ENCODE results near the gene PARD6A. TPM values are rescaled to one million over a fixed set of nuclear protein-coding genes. Genes with fewer than 3 reads are reported as not detected.

The PARD6A gene
- polyA plus RNA-seq, 3 donors: 2.7 to 6.9 (median 6.1) TPM

GRCh38 chr16:67675999-67676398 is 15.2 kb downstream of the PARD6A start:
- no peak for DNase-seq
- Histone ChIP-seq H3K27ac (ENCODE audit: low read depth in 1 of 2, low read length in 2 of 2) (no peak overlapping the region), H3K9ac (ENCODE audit: insufficient read depth, low read length, poor library complexity, severe bottlenecking) (no peak overlapping the region), H3K9me3 (replicated peaks in 1 of 2; ENCODE audit: control insufficient read depth in 1 of 2, insufficient read depth in 1 of 2, low read length in 2 of 2) (no peaks in the 10 kb centered on the region), H3K4me1 (ENCODE audit: control insufficient read depth in 1 of 2, insufficient read depth in 2 of 2, low read length in 2 of 2) (peaks cover 18 to 20% of the 10 kb centered on the region in 2 donors), H3K27me3 (ENCODE audit: control insufficient read depth in 2 of 2, insufficient read depth in 2 of 2, low read length in 2 of 2) (no peaks in the 10 kb centered on the region), H2AFZ (ENCODE audit: insufficient read depth, low read depth, low read length, poor library complexity, severe bottlenecking) (no peak overlapping the region), H3K4me2 (replicated peaks; ENCODE audit: extremely low read depth, low read length, poor library complexity, severe bottlenecking) (no peak overlapping the region), H4K20me1 (ENCODE audit: insufficient read depth, low read length) (no peaks in the 10 kb centered on the region), H3K36me3 (replicated peaks in 1 of 2; ENCODE audit: control insufficient read depth in 1 of 2, insufficient read depth in 2 of 2, low read length in 2 of 2) (peaks cover 2 to 6% of the 10 kb centered on the region in 2 donors), H3K4me3 (replicated peaks in 1 of 3; ENCODE audit: low read depth in 2 of 3, low read length in 3 of 3) (no peak overlapping the region), H3K79me2 (ENCODE audit: insufficient read depth, low read length) (no peaks in the 10 kb centered on the region)
- Mint-ChIP-seq H3K36me3 (peaks cover 15 to 29% of the 10 kb centered on the region in 2 donors), H3K9me3 (no peaks in the 10 kb centered on the region), H3K4me3 (no peak overlapping the region), H3K4me1 (peaks cover 27% of the 10 kb centered on the region), H3K27ac (no peak overlapping the region), H3K27me3 (ENCODE audit: low read depth in 3 of 3) (peaks cover 0 to 2% (median 2%) of the 10 kb centered on the region in 3 donors)
- WGBS (ENCODE audit: insufficient coverage): 97% methylated on average over 4 of the region's 7 CpGs
- TF ChIP-seq CTCF (IDR thresholded peaks at IDR 0.05): no peak
- intact Hi-C loops (cut with micrococcal nuclease): loop anchor here in 1 of 2 donors (10.0 kb wide), 1 partner anchor 549 kb away; no protein-coding TSS in a partner anchor

GRCh38 chr16:67676516-67676915 is 15.8 kb downstream of the PARD6A start:
- Histone ChIP-seq H3K27ac (ENCODE audit: low read depth in 1 of 2, low read length in 2 of 2) (no peak overlapping the region), H3K9ac (ENCODE audit: insufficient read depth, low read length, poor library complexity, severe bottlenecking) (no peak overlapping the region), H3K9me3 (replicated peaks in 1 of 2; ENCODE audit: control insufficient read depth in 1 of 2, insufficient read depth in 1 of 2, low read length in 2 of 2) (no peaks in the 10 kb centered on the region), H3K79me2 (ENCODE audit: insufficient read depth, low read length) (no peaks in the 10 kb centered on the region), H3K4me2 (replicated peaks; ENCODE audit: extremely low read depth, low read length, poor library complexity, severe bottlenecking) (no peak overlapping the region), H3K27me3 (ENCODE audit: control insufficient read depth in 2 of 2, insufficient read depth in 2 of 2, low read length in 2 of 2) (no peaks in the 10 kb centered on the region), H4K20me1 (ENCODE audit: insufficient read depth, low read length) (no peaks in the 10 kb centered on the region), H2AFZ (ENCODE audit: insufficient read depth, low read depth, low read length, poor library complexity, severe bottlenecking) (no peak overlapping the region), H3K4me3 (replicated peaks in 1 of 3; ENCODE audit: low read depth in 2 of 3, low read length in 3 of 3) (no peak overlapping the region), H3K36me3 (replicated peaks in 1 of 2; ENCODE audit: control insufficient read depth in 1 of 2, insufficient read depth in 2 of 2, low read length in 2 of 2) (peaks cover 2 to 6% of the 10 kb centered on the region in 2 donors), H3K4me1 (ENCODE audit: control insufficient read depth in 1 of 2, insufficient read depth in 2 of 2, low read length in 2 of 2) (peaks cover 18 to 20% of the 10 kb centered on the region in 2 donors)
- no peak overlapping the region for H3K27ac Mint-ChIP-seq
- no peak overlapping the region for H3K4me3 Mint-ChIP-seq
- H3K36me3 Mint-ChIP-seq: peaks cover 15 to 32% of the 10 kb centered on the region in 2 donors
- intact Hi-C loops (cut with micrococcal nuclease): loop anchor here in 1 of 2 donors (10.0 kb wide), 1 partner anchor 548 kb away; no protein-coding TSS in a partner anchor
- peaks cover 0 to 2% (median 2%) of the 10 kb centered on the region in 3 donors for H3K27me3 Mint-ChIP-seq (ENCODE audit: low read depth in 3 of 3)
- no peaks in the 10 kb centered on the region for H3K9me3 Mint-ChIP-seq
- peaks cover 27% of the 10 kb centered on the region for H3K4me1 Mint-ChIP-seq
- no peak for DNase-seq
- WGBS (ENCODE audit: insufficient coverage): 80% methylated on average over 1 of the region's 4 CpGs
- no peak for TF ChIP-seq CTCF (IDR thresholded peaks at IDR 0.05)

Data from CD14-positive monocyte (primary cell).